ENCODE results near the gene CYP4X1.

DNA sequence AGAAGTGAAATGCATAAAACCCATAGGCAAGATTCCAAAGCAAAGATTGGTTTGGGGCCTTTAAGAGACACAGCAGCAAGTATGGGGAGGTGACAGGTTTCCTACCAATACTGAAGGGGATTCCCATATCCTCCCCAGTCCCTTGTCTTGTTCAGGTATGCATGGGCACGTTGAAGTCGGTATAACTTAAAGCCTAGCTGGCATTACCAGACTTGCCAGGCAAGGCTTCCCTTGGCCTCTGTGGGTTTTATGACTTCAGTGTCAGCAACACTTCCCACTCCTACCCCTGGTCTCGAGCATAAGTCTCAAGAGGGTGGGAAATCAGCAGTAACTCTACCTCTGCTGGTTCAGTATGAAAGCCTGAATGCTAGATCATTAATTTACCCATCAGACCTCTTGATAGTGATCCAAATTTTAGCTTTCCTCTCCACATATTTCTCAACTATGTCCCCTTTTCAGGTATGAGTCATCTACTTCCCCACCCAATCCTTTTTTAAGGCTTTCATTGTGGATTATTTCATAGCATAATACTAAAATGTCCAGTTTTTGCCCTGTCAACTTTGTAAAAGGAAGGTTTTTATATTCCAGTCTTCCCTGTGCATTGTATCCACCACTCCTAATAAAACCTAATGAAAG is 6.8 kb downstream of the CYP4X1 start:
- TF ChIP-seq, protein P1, sequence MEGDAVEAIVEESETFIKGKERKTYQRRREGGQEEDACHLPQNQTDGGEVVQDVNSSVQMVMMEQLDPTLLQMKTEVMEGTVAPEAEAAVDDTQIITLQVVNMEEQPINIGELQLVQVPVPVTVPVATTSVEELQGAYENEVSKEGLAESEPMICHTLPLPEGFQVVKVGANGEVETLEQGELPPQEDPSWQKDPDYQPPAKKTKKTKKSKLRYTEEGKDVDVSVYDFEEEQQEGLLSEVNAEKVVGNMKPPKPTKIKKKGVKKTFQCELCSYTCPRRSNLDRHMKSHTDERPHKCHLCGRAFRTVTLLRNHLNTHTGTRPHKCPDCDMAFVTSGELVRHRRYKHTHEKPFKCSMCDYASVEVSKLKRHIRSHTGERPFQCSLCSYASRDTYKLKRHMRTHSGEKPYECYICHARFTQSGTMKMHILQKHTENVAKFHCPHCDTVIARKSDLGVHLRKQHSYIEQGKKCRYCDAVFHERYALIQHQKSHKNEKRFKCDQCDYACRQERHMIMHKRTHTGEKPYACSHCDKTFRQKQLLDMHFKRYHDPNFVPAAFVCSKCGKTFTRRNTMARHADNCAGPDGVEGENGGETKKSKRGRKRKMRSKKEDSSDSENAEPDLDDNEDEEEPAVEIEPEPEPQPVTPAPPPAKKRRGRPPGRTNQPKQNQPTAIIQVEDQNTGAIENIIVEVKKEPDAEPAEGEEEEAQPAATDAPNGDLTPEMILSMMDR (IDR thresholded peaks at IDR 0.05) = no peak
- TF ChIP-seq POLR2A (IDR thresholded peaks at IDR 0.05) = no peak
